ENCODE results near the gene PSKH1. TPM values are rescaled to one million over a fixed set of nuclear protein-coding genes. Genes with fewer than 3 reads are reported as not detected.
"Not testable (repeated sequence)": the region's sequence is repeated elsewhere in the genome, so short reads cannot be mapped to it uniquely, and the experiment has no call there.

PSKH1 gene
- total RNA-seq, 4 donors from 2014 or later: 26.4 to 60.2 (median 35.5) TPM

DNA sequence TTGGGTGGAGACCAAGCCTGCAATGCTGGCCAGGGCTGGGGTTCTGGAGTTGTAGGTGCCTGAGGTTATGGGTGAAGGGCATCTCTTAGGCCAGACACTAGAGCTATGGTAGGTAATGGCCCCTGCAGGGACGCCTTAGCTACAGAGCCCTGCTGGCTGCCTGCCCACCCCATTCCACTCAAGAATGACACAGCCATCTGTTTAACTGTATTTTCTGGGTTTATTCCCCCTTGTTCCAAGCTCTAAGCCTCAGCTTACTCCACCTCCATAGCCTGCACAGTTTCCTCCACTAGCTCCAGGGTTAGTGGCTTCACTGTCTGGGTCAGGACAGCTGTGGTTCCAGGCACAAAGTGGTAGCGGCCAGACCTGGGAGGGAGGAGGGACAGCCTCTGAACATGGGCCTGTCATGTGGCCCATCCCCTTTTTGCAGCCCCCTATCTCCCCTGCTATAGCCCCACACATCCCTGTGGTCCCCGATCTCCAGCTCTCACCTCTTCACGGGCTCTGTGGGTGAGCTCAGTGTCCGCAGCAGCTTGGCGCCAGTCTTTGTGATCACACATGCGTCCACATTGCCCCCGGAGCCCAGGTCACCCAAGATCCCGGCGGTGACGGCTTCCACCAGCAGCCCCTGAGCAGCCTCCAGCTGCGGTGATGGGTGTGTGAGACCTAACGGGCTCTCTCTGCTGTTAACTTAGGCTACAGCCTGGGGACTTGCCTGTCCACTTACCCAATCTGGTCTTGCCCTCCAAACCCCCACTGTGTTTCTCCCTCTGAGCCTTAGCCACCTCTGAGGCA, 41.4 kb downstream of the PSKH1 start:
- TF ChIP-seq POLR2A (IDR thresholded peaks at IDR 0.05) (no peak), CTCF (IDR thresholded peaks at IDR 0.05) (no peak)
- no peak overlapping the region for H3K27ac ChIP-seq
- H3K4me3 ChIP-seq: peak overlapping the region in 2 of 4 donors; percentile 67 to 85
- H3K36me3 ChIP-seq: peaks cover 0 to 49% (median 0%) of the 10 kb centered on the region in 3 donors
- H3K9me3 ChIP-seq: no peaks in the 10 kb centered on the region
- no peak for DNase-seq
- peaks cover 0 to 18% (median 13%) of the 10 kb centered on the region in 4 donors for H3K4me1 ChIP-seq
- no peaks in the 10 kb centered on the region for H3K27me3 ChIP-seq

GRCh38 chr16:67935101-67935401, 42.0 kb downstream of the PSKH1 start:
- no peak for TF ChIP-seq POLR2A (IDR thresholded peaks at IDR 0.05)
- Histone ChIP-seq H3K36me3 (peaks cover 0 to 48% (median 0%) of the 10 kb centered on the region in 3 donors), H3K4me1 (peaks cover 0 to 23% (median 16%) of the 10 kb centered on the region in 4 donors), H3K4me3 (peak overlapping the region; percentile 67 to 99 (median 89)), H3K9me3 (no peaks in the 10 kb centered on the region), H3K27ac (peak overlapping the region; percentile 95 to 98 (median 96)), H3K27me3 (no peaks in the 10 kb centered on the region)
- DNase-seq: no peak

GRCh38 chr16:67935402-67936123, 42.5 kb downstream of the PSKH1 start:
- peak; percentile 97 to 99 (median 97) for DNase-seq
- Histone ChIP-seq H3K9me3 (no peaks in the 10 kb centered on the region), H3K4me1 (peaks cover 0 to 27% (median 17%) of the 10 kb centered on the region in 4 donors), H3K27ac (peak overlapping the region; percentile 95 to 98 (median 96)), H3K27me3 (no peaks in the 10 kb centered on the region), H3K36me3 (peaks cover 0 to 43% (median 0%) of the 10 kb centered on the region in 3 donors), H3K4me3 (peak overlapping the region; percentile 67 to 99 (median 89))
- TF ChIP-seq CTCF (IDR thresholded peaks at IDR 0.05) (peak in 1 of 6 experiments; percentile 5), POLR2A (IDR thresholded peaks at IDR 0.05) (peak; percentile 51 to 78)

GRCh38 chr16:67936124-67936879, 43.2 kb downstream of the PSKH1 start, which contains the start of gene PSMB10:
Gene PSMB10, minus strand, starts transcription at chr16:67936850. Its CDS starts 101 bp downstream, at chr16:67936749.
- DNase-seq: peak in 1 of 3 donors; percentile 78
- TF ChIP-seq CTCF (IDR thresholded peaks at IDR 0.05) (no peak), POLR2A (IDR thresholded peaks at IDR 0.05) (peak; percentile 69 to 75)
- no peaks in the 10 kb centered on the region for H3K9me3 ChIP-seq

GRCh38 chr16:67936880-67937605, 44.0 kb downstream of the PSKH1 start:
- Histone ChIP-seq H3K4me1 (peaks cover 0 to 31% (median 17%) of the 10 kb centered on the region in 4 donors), H3K27ac (peak overlapping the region; percentile 95 to 98 (median 96)), H3K36me3 (peaks cover 0 to 30% (median 0%) of the 10 kb centered on the region in 3 donors), H3K4me3 (peak overlapping the region; percentile 67 to 99 (median 89)), H3K27me3 (no peaks in the 10 kb centered on the region), H3K9me3 (no peaks in the 10 kb centered on the region)
- TF ChIP-seq POLR2A (IDR thresholded peaks at IDR 0.05) (peak in 1 of 2 donors; percentile 4), CTCF (IDR thresholded peaks at IDR 0.05) (no peak)
- DNase-seq: peak in 2 of 3 donors; percentile 88 to 94

More at GRCh38 chr16:67936124-67936879, 43.2 kb downstream of the PSKH1 start, which contains the start of gene PSMB10:
- peaks cover 0 to 35% (median 0%) of the 10 kb centered on the region in 3 donors for H3K36me3 ChIP-seq
- peak within 1 kb of the TSS; percentile 95 to 98 (median 96) for H3K27ac ChIP-seq
- H3K27me3 ChIP-seq: no peaks in the 10 kb centered on the region
- peak within 1 kb of the TSS; percentile 67 to 99 (median 89) for H3K4me3 ChIP-seq
- H3K4me1 ChIP-seq: peaks cover 0 to 27% (median 17%) of the 10 kb centered on the region in 4 donors

GRCh38 chr16:67937713-67938112, 44.7 kb downstream of the PSKH1 start:
- not testable (repeated sequence) for H3K9me3 ChIP-seq, DNase-seq, H3K4me3 ChIP-seq, H3K27me3 ChIP-seq
- Histone ChIP-seq H3K36me3 (peaks cover 0 to 27% (median 0%) of the 10 kb centered on the region in 3 donors), H3K27ac (peak overlapping the region in 2 of 4 donors; percentile 96 to 97), H3K4me1 (peaks cover 0 to 31% (median 17%) of the 10 kb centered on the region in 4 donors)

Data from Peyer's patch (tissue), 4 donors.